Measurements from ENCODE around the gene DDX50.
"Not testable (repeated sequence)": the region's sequence is repeated elsewhere in the genome, so short reads cannot be mapped to it uniquely, and the experiment has no call there.

Gene DDX50

GRCh38 chr10:68861253-68861652 is 39.9 kb upstream of the DDX50 start:
- no peak overlapping the region for H2AFZ ChIP-seq (ENCODE audit: low read length)
- H3K4me3 ChIP-seq (ENCODE audit: low read length in 2 of 2) = no peak overlapping the region
- H2AK5ac ChIP-seq (ENCODE audit: low read depth, low read length) = no peak overlapping the region
- H3K18ac ChIP-seq (ENCODE audit: low read length) = no peak overlapping the region
- H3K27ac ChIP-seq (replicated peaks; ENCODE audit: low read length) = no peak overlapping the region
- no peaks in the 10 kb centered on the region for H3K4me1 ChIP-seq (ENCODE audit: control insufficient read depth in 2 of 2, insufficient read depth in 1 of 2, low read depth in 1 of 2, low read length in 2 of 2)
- WGBS, 2 donors (ENCODE audit: extremely low coverage in 2 of 2, insufficient read length in 2 of 2, insufficient replicate concordance in 1 of 2) = no CpG with 5 or more reads among the region's 5 CpGs
- H3K23ac ChIP-seq (ENCODE audit: low read depth, low read length, poor library complexity) = no peak overlapping the region
- no peak overlapping the region for H4K91ac ChIP-seq (ENCODE audit: low read depth, low read length, poor library complexity)
- H3K9me3 ChIP-seq (replicated peaks in 1 of 2; ENCODE audit: control insufficient read depth in 2 of 2, insufficient read depth in 1 of 2, low read depth in 1 of 2, low read length in 2 of 2) = peaks cover 0 to 20% of the 10 kb centered on the region in 2 donors
- H3K4me2 ChIP-seq (ENCODE audit: insufficient read depth, low read length, poor library complexity, severe bottlenecking) = no peak overlapping the region
- H2BK5ac ChIP-seq (ENCODE audit: low read length) = no peak overlapping the region
- H3K4ac ChIP-seq (ENCODE audit: low read length) = no peak overlapping the region
- H3K79me1 ChIP-seq (ENCODE audit: low read depth, low read length) = no peaks in the 10 kb centered on the region
- H3K14ac ChIP-seq (ENCODE audit: low read length) = no peak overlapping the region
- H3K9ac ChIP-seq (ENCODE audit: low read depth, low read length, poor library complexity) = no peak overlapping the region
- H4K8ac ChIP-seq (ENCODE audit: low read depth, low read length) = no peak overlapping the region
- H3K27me3 ChIP-seq (ENCODE audit: control insufficient read depth in 3 of 3, insufficient read depth in 3 of 3, low read depth in 1 of 3, low read length in 3 of 3) = no peaks in the 10 kb centered on the region
- no peak overlapping the region for H2BK12ac ChIP-seq (ENCODE audit: low read length)
- DNase-seq (ENCODE audit: low spot score) = no peak
- no peak overlapping the region for H2BK15ac ChIP-seq (ENCODE audit: low read length)
- no peaks in the 10 kb centered on the region for H3K36me3 ChIP-seq (replicated peaks in 1 of 2; ENCODE audit: control insufficient read depth in 2 of 2, insufficient read depth in 2 of 2, low read length in 2 of 2)
- no peak overlapping the region for H2BK120ac ChIP-seq (ENCODE audit: low read depth, low read length)

- no CpG with 5 or more reads among the region's 1 CpG for WGBS, 2 donors (ENCODE audit: extremely low coverage in 2 of 2, insufficient read length in 2 of 2, insufficient replicate concordance in 1 of 2)
- H3K27me3 ChIP-seq (ENCODE audit: control insufficient read depth in 3 of 3, insufficient read depth in 3 of 3, low read depth in 1 of 3, low read length in 3 of 3) = no peaks in the 10 kb centered on the region
Measured at GRCh38 chr10:68864611-68865010, 36.5 kb upstream of the DDX50 start.

GRCh38 chr10:68868173-68868572 is 32.9 kb upstream of the DDX50 start:
- H3K23ac ChIP-seq (ENCODE audit: low read depth, low read length, poor library complexity); H3K27ac ChIP-seq (replicated peaks; ENCODE audit: low read length); H4K91ac ChIP-seq (ENCODE audit: low read depth, low read length, poor library complexity); H3K4me1 ChIP-seq (ENCODE audit: control insufficient read depth in 2 of 2, insufficient read depth in 1 of 2, low read depth in 1 of 2, low read length in 2 of 2); H2AFZ ChIP-seq (ENCODE audit: low read length); H3K18ac ChIP-seq (ENCODE audit: low read length); H2BK5ac ChIP-seq (ENCODE audit: low read length); DNase-seq (ENCODE audit: low spot score); H3K14ac ChIP-seq (ENCODE audit: low read length); H3K27me3 ChIP-seq (ENCODE audit: control insufficient read depth in 3 of 3, insufficient read depth in 3 of 3, low read depth in 1 of 3, low read length in 3 of 3); H2BK15ac ChIP-seq (ENCODE audit: low read length); H3K4me3 ChIP-seq (ENCODE audit: low read length in 2 of 2); H3K9ac ChIP-seq (ENCODE audit: low read depth, low read length, poor library complexity); H2AK5ac ChIP-seq (ENCODE audit: low read depth, low read length); H3K36me3 ChIP-seq (replicated peaks in 1 of 2; ENCODE audit: control insufficient read depth in 2 of 2, insufficient read depth in 2 of 2, low read length in 2 of 2); H2BK120ac ChIP-seq (ENCODE audit: low read depth, low read length); H3K4me2 ChIP-seq (ENCODE audit: insufficient read depth, low read length, poor library complexity, severe bottlenecking); H3K4ac ChIP-seq (ENCODE audit: low read length); H2BK12ac ChIP-seq (ENCODE audit: low read length); H4K8ac ChIP-seq (ENCODE audit: low read depth, low read length); H3K79me1 ChIP-seq (ENCODE audit: low read depth, low read length): not testable (repeated sequence)
- WGBS, 2 donors (ENCODE audit: extremely low coverage in 2 of 2, insufficient read length in 2 of 2, insufficient replicate concordance in 1 of 2) = no CpG with 5 or more reads among the region's 8 CpGs
- peaks cover 8 to 21% of the 10 kb centered on the region in 2 donors for H3K9me3 ChIP-seq (replicated peaks in 1 of 2; ENCODE audit: control insufficient read depth in 2 of 2, insufficient read depth in 1 of 2, low read depth in 1 of 2, low read length in 2 of 2)

More at GRCh38 chr10:68864611-68865010, 36.5 kb upstream of the DDX50 start:
- Histone ChIP-seq H3K27ac (replicated peaks; ENCODE audit: low read length) (no peak overlapping the region), H4K8ac (ENCODE audit: low read depth, low read length) (no peak overlapping the region), H3K23ac (ENCODE audit: low read depth, low read length, poor library complexity) (no peak overlapping the region), H2BK15ac (ENCODE audit: low read length) (no peak overlapping the region), H3K36me3 (replicated peaks in 1 of 2; ENCODE audit: control insufficient read depth in 2 of 2, insufficient read depth in 2 of 2, low read length in 2 of 2) (no peaks in the 10 kb centered on the region), H3K9ac (ENCODE audit: low read depth, low read length, poor library complexity) (no peak overlapping the region), H2AFZ (ENCODE audit: low read length) (no peak overlapping the region), H3K18ac (ENCODE audit: low read length) (no peak overlapping the region), H3K4ac (ENCODE audit: low read length) (no peak overlapping the region), H2BK120ac (ENCODE audit: low read depth, low read length) (no peak overlapping the region), H3K79me1 (ENCODE audit: low read depth, low read length) (no peaks in the 10 kb centered on the region), H4K91ac (ENCODE audit: low read depth, low read length, poor library complexity) (no peak overlapping the region), H2BK12ac (ENCODE audit: low read length) (no peak overlapping the region), H3K4me3 (ENCODE audit: low read length in 2 of 2) (no peak overlapping the region), H3K4me1 (ENCODE audit: control insufficient read depth in 2 of 2, insufficient read depth in 1 of 2, low read depth in 1 of 2, low read length in 2 of 2) (no peaks in the 10 kb centered on the region), H3K14ac (ENCODE audit: low read length) (no peak overlapping the region), H3K4me2 (ENCODE audit: insufficient read depth, low read length, poor library complexity, severe bottlenecking) (no peak overlapping the region), H2BK5ac (ENCODE audit: low read length) (no peak overlapping the region), H3K9me3 (replicated peaks in 1 of 2; ENCODE audit: control insufficient read depth in 2 of 2, insufficient read depth in 1 of 2, low read depth in 1 of 2, low read length in 2 of 2) (peaks cover 8 to 35% of the 10 kb centered on the region in 2 donors), H2AK5ac (ENCODE audit: low read depth, low read length) (no peak overlapping the region)
- no peak for DNase-seq (ENCODE audit: low spot score)

DNA sequence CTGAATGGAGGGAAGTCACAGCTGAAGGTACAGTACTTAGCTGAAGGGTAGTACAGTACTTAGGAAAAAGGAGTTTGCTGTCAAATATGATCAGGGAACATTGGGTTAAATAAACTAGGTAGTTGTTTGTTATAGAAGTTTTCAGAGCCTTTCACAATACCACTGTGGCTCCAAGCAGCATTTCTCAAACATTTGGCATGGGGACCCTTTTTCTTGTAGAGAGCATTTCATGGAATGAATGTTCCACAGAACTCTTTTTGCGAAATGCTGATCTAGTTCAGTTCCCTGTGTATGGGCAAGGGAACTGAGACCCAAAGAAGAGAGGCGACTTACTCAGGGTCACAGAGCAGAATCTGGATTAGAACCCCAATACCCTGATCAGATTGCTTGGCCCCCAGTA is 31.5 kb upstream of the DDX50 start:
- H2BK120ac ChIP-seq (ENCODE audit: low read depth, low read length) = no peak overlapping the region
- DNase-seq (ENCODE audit: low spot score) = no peak
- H2BK12ac ChIP-seq (ENCODE audit: low read length) = no peak overlapping the region
- H3K23ac ChIP-seq (ENCODE audit: low read depth, low read length, poor library complexity) = no peak overlapping the region
- no peak overlapping the region for H3K18ac ChIP-seq (ENCODE audit: low read length)
- no peaks in the 10 kb centered on the region for H3K79me1 ChIP-seq (ENCODE audit: low read depth, low read length)
- no peak overlapping the region for H3K4me3 ChIP-seq (ENCODE audit: low read length in 2 of 2)
- H3K9me3 ChIP-seq (replicated peaks in 1 of 2; ENCODE audit: control insufficient read depth in 2 of 2, insufficient read depth in 1 of 2, low read depth in 1 of 2, low read length in 2 of 2) = peaks cover 8 to 21% of the 10 kb centered on the region in 2 donors
- H2BK15ac ChIP-seq (ENCODE audit: low read length) = no peak overlapping the region
- no CpG with 5 or more reads among the region's 2 CpGs for WGBS, 2 donors (ENCODE audit: extremely low coverage in 2 of 2, insufficient read length in 2 of 2, insufficient replicate concordance in 1 of 2)
- H2AK5ac ChIP-seq (ENCODE audit: low read depth, low read length) = no peak overlapping the region
- no peaks in the 10 kb centered on the region for H3K27me3 ChIP-seq (ENCODE audit: control insufficient read depth in 3 of 3, insufficient read depth in 3 of 3, low read depth in 1 of 3, low read length in 3 of 3)
- no peak overlapping the region for H3K27ac ChIP-seq (replicated peaks; ENCODE audit: low read length)
- H3K14ac ChIP-seq (ENCODE audit: low read length) = no peak overlapping the region
- H3K9ac ChIP-seq (ENCODE audit: low read depth, low read length, poor library complexity) = no peak overlapping the region
- H3K4ac ChIP-seq (ENCODE audit: low read length) = no peak overlapping the region
- no peak overlapping the region for H4K91ac ChIP-seq (ENCODE audit: low read depth, low read length, poor library complexity)
- H3K4me1 ChIP-seq (ENCODE audit: control insufficient read depth in 2 of 2, insufficient read depth in 1 of 2, low read depth in 1 of 2, low read length in 2 of 2) = peaks cover 9% of the 10 kb centered on the region in 2 donors
- no peak overlapping the region for H3K4me2 ChIP-seq (ENCODE audit: insufficient read depth, low read length, poor library complexity, severe bottlenecking)
- H2BK5ac ChIP-seq (ENCODE audit: low read length) = no peak overlapping the region
- no peak overlapping the region for H2AFZ ChIP-seq (ENCODE audit: low read length)
- H4K8ac ChIP-seq (ENCODE audit: low read depth, low read length) = no peak overlapping the region
- no peaks in the 10 kb centered on the region for H3K36me3 ChIP-seq (replicated peaks in 1 of 2; ENCODE audit: control insufficient read depth in 2 of 2, insufficient read depth in 2 of 2, low read length in 2 of 2)

Measured in neuronal stem cell (in vitro differentiated cells).